Femur (tissue), 1 donor: ENCODE data around the gene PTPN13.

Experiments used
- DNase-seq: peaks from one replicate; pipeline ENCODE4 v3.0.0-alpha.2; 2017

PTPN13 gene

GRCh38 chr4:86730310-86730709 lies 136.2 kb downstream of the PTPN13 start:
- DNase-seq, result no peak

GRCh38 chr4:86737244-86737643 lies 143.1 kb downstream of the PTPN13 start:
- DNase-seq, result no peak

- no peak for DNase-seq
These were observed 147.7 kb downstream of the PTPN13 start for GRCh38 chr4:86741846-86742245.

- no peak for DNase-seq
These were observed 150.5 kb downstream of the PTPN13 start for GRCh38 chr4:86744570-86744969.

- no peak for DNase-seq
These were observed 155.0 kb downstream of the PTPN13 start for GRCh38 chr4:86749121-86749520.

- DNase-seq, result no peak
These were observed 161.3 kb downstream of the PTPN13 start for GRCh38 chr4:86755388-86755787.

GRCh38 chr4:86757468-86757867 lies 163.4 kb downstream of the PTPN13 start:
- no peak for DNase-seq

- DNase-seq, result no peak
These were observed 165.2 kb downstream of the PTPN13 start for GRCh38 chr4:86759298-86759697.

GRCh38 chr4:86762649-86763048 lies 168.5 kb downstream of the PTPN13 start:
- no peak for DNase-seq

GRCh38 chr4:86769794-86770193 lies 175.7 kb downstream of the PTPN13 start:
- no peak for DNase-seq

- DNase-seq, result no peak
These were observed 177.0 kb downstream of the PTPN13 start for GRCh38 chr4:86771141-86771540.

GRCh38 chr4:86775061-86775460 lies 180.9 kb downstream of the PTPN13 start:
- no peak for DNase-seq

GRCh38 chr4:86778175-86778574 lies 184.1 kb downstream of the PTPN13 start:
- no peak for DNase-seq

- no peak for DNase-seq
These were observed 194.7 kb downstream of the PTPN13 start for GRCh38 chr4:86788826-86789225.

GRCh38 chr4:86791126-86791525 lies 197.0 kb downstream of the PTPN13 start:
- no peak for DNase-seq

- no peak for DNase-seq
These were observed 215.7 kb downstream of the PTPN13 start for GRCh38 chr4:86809809-86810208.

GRCh38 chr4:86810847-86811246 lies 216.7 kb downstream of the PTPN13 start:
- DNase-seq, result no peak

GRCh38 chr4:86815653-86816052 lies 221.5 kb downstream of the PTPN13 start:
- DNase-seq, result no peak

GRCh38 chr4:86816501-86817273 lies 222.6 kb downstream of the PTPN13 start:
- peak; percentile 77 for DNase-seq

GRCh38 chr4:86818211-86818610 lies 224.1 kb downstream of the PTPN13 start:
- peak; percentile 27 for DNase-seq

- no peak for DNase-seq
These were observed 224.7 kb downstream of the PTPN13 start for GRCh38 chr4:86818841-86819240.

GRCh38 chr4:86819561-86819960 lies 225.4 kb downstream of the PTPN13 start:
- no peak for DNase-seq

GRCh38 chr4:86821151-86821550 lies 227.0 kb downstream of the PTPN13 start:
- no peak for DNase-seq

- DNase-seq, result no peak
These were observed 228.0 kb downstream of the PTPN13 start for GRCh38 chr4:86822136-86822535.

- no peak for DNase-seq
These were observed 231.4 kb downstream of the PTPN13 start for GRCh38 chr4:86825511-86825910.
